ENCODE measurements around the gene SLC29A1.

DNA sequence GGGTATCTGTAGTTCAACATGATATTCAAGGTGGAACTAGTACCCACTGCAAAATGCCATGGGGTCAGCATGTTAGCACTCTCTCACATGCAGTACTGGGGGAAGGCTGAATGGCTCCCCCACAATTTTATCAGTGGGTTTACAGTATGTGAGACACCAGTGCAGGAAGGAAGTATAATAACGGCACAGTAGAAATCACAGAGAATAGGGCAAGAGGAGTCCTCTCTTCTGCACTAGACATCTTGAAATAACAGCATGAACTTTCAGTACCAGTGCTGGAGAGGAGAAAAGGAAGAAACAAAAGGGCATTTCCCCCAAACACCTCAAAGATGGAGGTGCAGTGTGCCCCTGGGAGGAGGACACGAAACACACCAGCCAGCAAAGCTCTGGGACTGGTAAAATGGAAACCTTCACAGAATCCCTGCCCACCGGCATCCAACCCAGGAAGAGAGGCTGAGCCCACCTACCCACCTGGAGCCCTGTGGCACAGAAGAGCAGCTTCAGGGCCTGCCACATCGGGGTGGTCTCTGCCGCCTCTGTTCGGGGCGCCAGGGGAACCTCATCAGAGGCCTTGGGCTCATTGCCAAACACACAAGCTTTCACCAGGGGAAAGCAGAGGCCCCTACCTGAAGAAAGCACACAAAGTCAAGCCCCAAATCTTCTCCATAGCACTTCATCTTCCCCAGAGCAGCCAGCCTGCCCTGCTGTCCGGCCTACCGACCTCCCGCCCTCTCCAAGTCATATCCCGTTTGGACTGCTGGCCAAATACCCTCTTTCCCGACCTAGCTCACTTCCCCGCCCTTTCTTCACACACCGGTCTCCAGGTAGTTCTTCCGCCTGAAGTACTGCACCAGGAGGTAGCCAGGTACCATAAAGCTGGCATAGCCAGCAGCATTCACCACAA lies 32.7 kb downstream of the SLC29A1 start:
- TF ChIP-seq, protein P1, sequence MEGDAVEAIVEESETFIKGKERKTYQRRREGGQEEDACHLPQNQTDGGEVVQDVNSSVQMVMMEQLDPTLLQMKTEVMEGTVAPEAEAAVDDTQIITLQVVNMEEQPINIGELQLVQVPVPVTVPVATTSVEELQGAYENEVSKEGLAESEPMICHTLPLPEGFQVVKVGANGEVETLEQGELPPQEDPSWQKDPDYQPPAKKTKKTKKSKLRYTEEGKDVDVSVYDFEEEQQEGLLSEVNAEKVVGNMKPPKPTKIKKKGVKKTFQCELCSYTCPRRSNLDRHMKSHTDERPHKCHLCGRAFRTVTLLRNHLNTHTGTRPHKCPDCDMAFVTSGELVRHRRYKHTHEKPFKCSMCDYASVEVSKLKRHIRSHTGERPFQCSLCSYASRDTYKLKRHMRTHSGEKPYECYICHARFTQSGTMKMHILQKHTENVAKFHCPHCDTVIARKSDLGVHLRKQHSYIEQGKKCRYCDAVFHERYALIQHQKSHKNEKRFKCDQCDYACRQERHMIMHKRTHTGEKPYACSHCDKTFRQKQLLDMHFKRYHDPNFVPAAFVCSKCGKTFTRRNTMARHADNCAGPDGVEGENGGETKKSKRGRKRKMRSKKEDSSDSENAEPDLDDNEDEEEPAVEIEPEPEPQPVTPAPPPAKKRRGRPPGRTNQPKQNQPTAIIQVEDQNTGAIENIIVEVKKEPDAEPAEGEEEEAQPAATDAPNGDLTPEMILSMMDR (IDR thresholded peaks at IDR 0.05), result no peak
- TF ChIP-seq RAD21 (conservative IDR thresholded peaks at IDR 0.05 in 1 of 2, IDR thresholded peaks at IDR 0.05 in 1 of 2) (no peak), TP53 (CRISPR knock-in tag; IDR thresholded peaks at IDR 0.05) (no peak), POLR2A (IDR thresholded peaks at IDR 0.05; ENCODE audit: low read length) (no peak), KDM1A (IDR thresholded peaks at IDR 0.05; ENCODE audit: low read depth) (no peak), RNF2 (IDR thresholded peaks at IDR 0.05; ENCODE audit: borderline replicate concordance, low read depth) (no peak), JUN (IDR thresholded peaks at IDR 0.05) (0 out of 5 replicates have a peak, but pooled peaks of 1 of the 2 experiments have one; percentile 2)
- TF ChIP-seq, protein P2, sequence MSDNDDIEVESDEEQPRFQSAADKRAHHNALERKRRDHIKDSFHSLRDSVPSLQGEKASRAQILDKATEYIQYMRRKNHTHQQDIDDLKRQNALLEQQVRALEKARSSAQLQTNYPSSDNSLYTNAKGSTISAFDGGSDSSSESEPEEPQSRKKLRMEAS (IDR thresholded peaks at IDR 0.05), result no peak
- TF ChIP-seq, protein P3, sequence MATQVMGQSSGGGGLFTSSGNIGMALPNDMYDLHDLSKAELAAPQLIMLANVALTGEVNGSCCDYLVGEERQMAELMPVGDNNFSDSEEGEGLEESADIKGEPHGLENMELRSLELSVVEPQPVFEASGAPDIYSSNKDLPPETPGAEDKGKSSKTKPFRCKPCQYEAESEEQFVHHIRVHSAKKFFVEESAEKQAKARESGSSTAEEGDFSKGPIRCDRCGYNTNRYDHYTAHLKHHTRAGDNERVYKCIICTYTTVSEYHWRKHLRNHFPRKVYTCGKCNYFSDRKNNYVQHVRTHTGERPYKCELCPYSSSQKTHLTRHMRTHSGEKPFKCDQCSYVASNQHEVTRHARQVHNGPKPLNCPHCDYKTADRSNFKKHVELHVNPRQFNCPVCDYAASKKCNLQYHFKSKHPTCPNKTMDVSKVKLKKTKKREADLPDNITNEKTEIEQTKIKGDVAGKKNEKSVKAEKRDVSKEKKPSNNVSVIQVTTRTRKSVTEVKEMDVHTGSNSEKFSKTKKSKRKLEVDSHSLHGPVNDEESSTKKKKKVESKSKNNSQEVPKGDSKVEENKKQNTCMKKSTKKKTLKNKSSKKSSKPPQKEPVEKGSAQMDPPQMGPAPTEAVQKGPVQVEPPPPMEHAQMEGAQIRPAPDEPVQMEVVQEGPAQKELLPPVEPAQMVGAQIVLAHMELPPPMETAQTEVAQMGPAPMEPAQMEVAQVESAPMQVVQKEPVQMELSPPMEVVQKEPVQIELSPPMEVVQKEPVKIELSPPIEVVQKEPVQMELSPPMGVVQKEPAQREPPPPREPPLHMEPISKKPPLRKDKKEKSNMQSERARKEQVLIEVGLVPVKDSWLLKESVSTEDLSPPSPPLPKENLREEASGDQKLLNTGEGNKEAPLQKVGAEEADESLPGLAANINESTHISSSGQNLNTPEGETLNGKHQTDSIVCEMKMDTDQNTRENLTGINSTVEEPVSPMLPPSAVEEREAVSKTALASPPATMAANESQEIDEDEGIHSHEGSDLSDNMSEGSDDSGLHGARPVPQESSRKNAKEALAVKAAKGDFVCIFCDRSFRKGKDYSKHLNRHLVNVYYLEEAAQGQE (IDR thresholded peaks at IDR 0.05), result no peak
